HUES6 (cell line): ENCODE measurements around the gene COA5.
"Not testable (repeated sequence)": the region's sequence is repeated elsewhere in the genome, so short reads cannot be mapped to it uniquely, and the experiment has no call there.

ENCODE experiments used
- H3K27ac ChIP-seq: 2 replicates; pipeline ENCODE4 v1.7.0; 2013; ENCODE audit warnings: low read depth, mild to moderate bottlenecking, low read length, inconsistent platforms
- H3K27me3 ChIP-seq: 2 replicates; pipeline ENCODE4 v1.6.1; 2013; ENCODE audit warnings: low read length; ENCODE audit not compliant: control insufficient read depth, insufficient read depth
- H3K36me3 ChIP-seq: 2 replicates; pipeline ENCODE4 v1.6.1; 2013; ENCODE audit warnings: low read length; ENCODE audit not compliant: control insufficient read depth, insufficient read depth
- H3K4me1 ChIP-seq: 2 replicates; pipeline ENCODE4 v1.6.1; 2013; ENCODE audit warnings: low read length; ENCODE audit not compliant: control insufficient read depth, insufficient read depth
- H3K4me3 ChIP-seq: 2 replicates; pipeline ENCODE4 v1.5.1; 2013; ENCODE audit warnings: low read depth, low read length
- H3K9ac ChIP-seq: one replicate; pipeline ENCODE4 v1.6.1; 2013; ENCODE audit warnings: mild to moderate bottlenecking, low read length
- H3K9me3 ChIP-seq: 2 replicates; pipeline ENCODE4 v1.6.1; 2013; ENCODE audit warnings: low read depth, low read length; ENCODE audit not compliant: control insufficient read depth, insufficient read depth

Gene COA5

DNA sequence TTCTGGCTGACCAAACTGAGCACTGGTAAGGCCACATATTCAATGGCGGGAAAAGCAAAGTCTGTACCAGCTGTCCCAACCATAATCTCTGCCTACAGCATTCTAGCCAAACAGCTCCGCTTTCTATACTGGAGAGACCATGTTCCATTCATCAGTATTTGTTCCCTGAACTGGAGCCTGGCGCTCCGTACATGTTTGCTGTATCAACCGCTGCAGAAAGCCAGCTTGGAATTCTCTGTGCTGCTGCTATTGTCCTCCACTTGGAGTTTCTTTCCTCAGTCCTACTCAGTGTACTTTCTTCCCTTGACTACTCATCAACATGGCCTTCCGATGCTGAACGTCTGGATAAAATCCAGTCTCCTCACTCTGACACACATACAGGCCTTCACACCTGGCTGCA lies 1.9 kb downstream of the COA5 start:
- Histone ChIP-seq H3K4me1 (peaks cover 7% of the 10 kb centered on the region), H3K9ac (no peak overlapping the region), H3K27ac (no peak overlapping the region), H3K9me3 (no peaks in the 10 kb centered on the region), H3K36me3 (peaks cover 32% of the 10 kb centered on the region), H3K27me3 (no peaks in the 10 kb centered on the region), H3K4me3 (no peak overlapping the region)

DNA sequence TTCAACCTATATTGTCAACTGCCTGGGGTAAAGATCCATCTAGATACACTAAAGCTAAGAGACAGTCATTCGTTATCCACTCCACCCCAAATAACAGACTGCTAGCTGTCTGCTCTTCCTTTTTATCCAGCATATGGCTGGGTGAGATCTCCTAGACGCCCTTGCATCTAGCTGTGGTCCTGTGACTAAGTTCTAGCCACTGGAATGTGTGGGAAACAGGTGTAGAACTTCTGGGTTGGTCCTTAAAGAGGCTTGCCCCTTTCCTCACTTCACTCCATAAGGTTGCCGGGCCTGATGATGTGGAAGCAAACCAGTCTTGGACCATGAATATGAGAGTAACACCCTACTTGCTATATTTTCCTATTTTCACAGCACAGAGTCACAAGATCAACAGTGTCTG lies 3.2 kb downstream of the COA5 start:
- Histone ChIP-seq H3K36me3 (peaks cover 27% of the 10 kb centered on the region), H3K27ac (no peak overlapping the region), H3K9ac (no peak overlapping the region), H3K27me3 (no peaks in the 10 kb centered on the region), H3K4me1 (peaks cover 7% of the 10 kb centered on the region; the same call in 1 of the 2 replicates), H3K9me3 (no peaks in the 10 kb centered on the region), H3K4me3 (no peak overlapping the region)

DNA sequence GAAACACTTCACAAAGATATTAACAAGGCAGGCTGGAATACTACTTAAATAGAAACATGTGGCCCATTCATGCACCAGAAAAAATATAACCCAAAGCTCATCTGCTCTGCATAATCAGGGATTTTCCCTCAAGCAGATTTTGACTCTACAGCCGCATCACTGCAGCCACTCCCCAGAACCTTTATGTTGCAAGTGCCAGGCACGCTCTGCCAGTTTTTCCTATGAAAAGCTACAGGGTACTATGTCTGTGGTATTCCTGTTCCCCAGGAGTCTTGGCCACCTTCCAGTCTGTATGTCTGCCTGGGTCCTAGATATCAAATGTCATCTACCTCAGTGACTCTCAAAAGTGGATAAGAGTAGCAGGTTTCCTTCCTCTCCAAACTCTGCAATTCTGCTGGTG lies 3.8 kb downstream of the COA5 start:
- no peak overlapping the region for H3K4me3 ChIP-seq
- H3K9me3 ChIP-seq = no peaks in the 10 kb centered on the region
- H3K27me3 ChIP-seq = no peaks in the 10 kb centered on the region
- peaks cover 33% of the 10 kb centered on the region for H3K36me3 ChIP-seq
- H3K9ac ChIP-seq = no peak overlapping the region
- H3K4me1 ChIP-seq = peaks cover 7% of the 10 kb centered on the region; the same call in 1 of the 2 replicates
- no peak overlapping the region for H3K27ac ChIP-seq

DNA sequence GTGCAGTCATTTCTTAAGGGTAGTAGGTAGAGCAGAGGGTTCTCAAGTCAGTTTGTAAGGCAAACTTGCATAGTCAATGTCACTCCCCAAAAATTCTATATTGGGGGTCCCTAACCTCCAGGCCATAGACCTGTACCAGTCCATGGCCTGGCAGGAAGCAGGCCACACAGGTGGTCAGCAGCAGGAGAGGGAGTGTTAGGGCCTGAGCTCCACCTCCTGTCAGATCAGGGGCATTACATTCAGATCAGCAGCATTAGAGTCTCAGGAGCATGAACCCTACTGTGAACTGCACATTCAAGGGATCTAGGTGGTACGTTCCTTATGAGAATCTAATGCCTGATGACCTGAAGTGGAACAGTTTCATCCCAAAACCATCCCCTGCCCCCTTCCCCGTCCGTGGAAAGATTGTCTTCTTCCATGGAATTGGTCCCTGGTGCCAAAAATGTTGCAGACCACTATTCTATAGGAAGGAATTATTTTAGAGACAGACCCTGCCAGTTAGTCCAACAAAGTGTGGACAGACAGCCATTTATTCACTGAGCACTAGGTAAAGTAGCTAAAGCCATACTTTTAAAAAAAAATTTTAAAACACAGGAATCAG lies 6.7 kb downstream of the COA5 start:
- Histone ChIP-seq H3K4me1 (no peaks in the 10 kb centered on the region), H3K4me3 (no peak overlapping the region), H3K9me3 (no peaks in the 10 kb centered on the region), H3K27ac (no peak overlapping the region), H3K9ac (no peak overlapping the region), H3K27me3 (no peaks in the 10 kb centered on the region), H3K36me3 (peaks cover 51% of the 10 kb centered on the region)

DNA sequence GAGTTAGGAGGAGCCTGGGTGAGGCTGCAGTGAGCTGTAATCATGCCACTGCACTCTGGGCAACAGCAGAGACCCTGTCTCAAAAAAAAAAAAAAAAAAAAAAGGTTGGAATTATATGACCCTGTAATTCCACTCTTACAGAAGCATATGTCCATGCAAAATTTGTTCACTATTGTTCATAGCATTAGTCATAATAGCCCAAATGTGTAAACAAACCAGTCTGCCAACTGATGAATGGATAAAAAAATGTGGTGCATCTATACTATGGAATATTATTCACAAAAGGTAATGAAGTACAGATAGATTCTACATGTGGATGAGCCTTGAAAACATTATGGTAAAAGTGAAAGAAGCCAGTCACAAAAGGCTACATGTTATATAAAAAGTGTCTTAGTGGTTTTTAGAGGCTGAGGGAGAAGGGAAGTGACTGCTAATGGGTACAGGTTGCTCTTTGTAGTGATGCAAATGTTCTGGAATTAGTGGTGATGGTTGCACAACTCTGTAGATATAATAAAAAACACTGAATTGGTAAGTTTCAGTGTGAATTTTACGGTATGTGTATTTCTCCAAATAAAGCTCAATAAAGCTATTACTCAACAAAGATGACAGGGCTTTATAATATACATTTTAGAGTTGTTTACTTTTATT lies 9.4 kb downstream of the COA5 start:
- no peak overlapping the region for H3K27ac ChIP-seq
- H3K9ac ChIP-seq = no peak overlapping the region
- H3K36me3 ChIP-seq = peaks cover 51% of the 10 kb centered on the region
- no peaks in the 10 kb centered on the region for H3K27me3 ChIP-seq
- H3K4me1 ChIP-seq = no peaks in the 10 kb centered on the region
- H3K4me3 ChIP-seq = no peak overlapping the region
- peaks cover 3% of the 10 kb centered on the region; the same call in 1 of the 2 replicates for H3K9me3 ChIP-seq

DNA sequence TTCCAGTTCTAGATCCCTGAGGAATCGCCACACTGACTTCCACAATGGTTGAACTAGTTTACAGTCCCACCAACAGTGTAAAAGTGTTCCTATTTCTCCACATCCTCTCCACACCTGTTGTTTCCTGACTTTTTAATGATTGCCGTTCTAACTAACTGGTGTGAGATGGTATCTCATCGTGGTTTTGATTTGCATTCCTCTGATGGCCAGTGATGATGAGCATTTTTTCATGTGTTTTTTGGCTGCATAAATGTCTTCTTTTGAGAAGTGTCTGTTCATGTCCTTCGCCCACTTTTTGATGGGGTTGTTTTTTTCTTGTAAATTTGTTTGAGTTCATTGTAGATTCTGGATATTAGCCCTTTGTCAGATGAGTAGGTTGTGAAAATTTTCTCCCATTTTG lies 13.6 kb downstream of the COA5 start:
- H3K9ac ChIP-seq, H3K27me3 ChIP-seq, H3K27ac ChIP-seq, H3K9me3 ChIP-seq, H3K4me3 ChIP-seq, H3K4me1 ChIP-seq: not testable (repeated sequence)
- H3K36me3 ChIP-seq = peaks cover 23% of the 10 kb centered on the region

DNA sequence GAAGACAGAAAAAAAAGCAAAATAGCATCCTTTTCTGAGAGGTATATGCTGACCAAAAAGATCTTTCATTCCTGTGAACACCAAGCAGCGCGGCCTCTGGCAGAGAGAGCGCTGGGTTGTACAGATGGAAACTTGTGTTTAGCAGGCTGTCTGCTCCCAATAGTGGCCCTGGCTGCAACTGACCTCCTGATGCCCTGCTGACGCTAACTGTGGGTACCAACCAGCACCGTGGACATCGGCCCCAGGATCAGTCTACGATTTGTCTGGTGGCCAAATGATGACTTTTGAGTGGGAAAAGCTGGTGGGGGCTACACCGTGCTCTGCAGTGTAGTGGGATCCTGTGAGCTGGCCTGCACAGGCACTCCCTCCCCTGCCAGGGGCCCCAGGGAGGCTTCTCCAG lies 15.7 kb downstream of the COA5 start:
- Histone ChIP-seq H3K4me3 (no peak overlapping the region), H3K36me3 (peaks cover 7% of the 10 kb centered on the region), H3K27ac (no peak overlapping the region), H3K4me1 (no peaks in the 10 kb centered on the region), H3K27me3 (no peaks in the 10 kb centered on the region), H3K9ac (no peak overlapping the region), H3K9me3 (peaks cover 3% of the 10 kb centered on the region; the same call in 1 of the 2 replicates)

DNA sequence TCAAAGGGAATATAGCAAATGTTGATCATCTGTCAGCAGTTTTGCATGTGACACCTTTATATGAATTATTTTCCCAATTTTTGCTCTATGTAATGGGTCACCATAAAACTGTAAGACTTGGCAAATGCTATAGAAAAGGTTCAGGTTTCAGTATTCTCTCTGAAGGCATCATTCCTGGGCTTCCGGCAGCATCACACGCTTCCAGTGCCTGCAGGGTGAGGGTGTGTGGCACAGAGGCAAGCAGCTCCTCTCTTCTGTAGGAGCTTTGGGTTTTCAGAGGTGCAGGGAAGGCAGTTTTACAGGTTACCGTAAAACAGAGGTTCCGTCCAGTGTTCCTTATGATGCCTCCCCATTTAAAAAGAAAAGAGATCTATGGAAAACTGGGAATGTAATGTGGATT lies 18.8 kb downstream of the COA5 start:
- Histone ChIP-seq H3K4me3 (no peak overlapping the region), H3K27me3 (no peaks in the 10 kb centered on the region), H3K27ac (no peak overlapping the region), H3K9ac (no peak overlapping the region), H3K4me1 (no peaks in the 10 kb centered on the region), H3K36me3 (peaks cover 8% of the 10 kb centered on the region; the same call in 1 of the 2 replicates), H3K9me3 (peaks cover 3% of the 10 kb centered on the region; the same call in 1 of the 2 replicates)

DNA sequence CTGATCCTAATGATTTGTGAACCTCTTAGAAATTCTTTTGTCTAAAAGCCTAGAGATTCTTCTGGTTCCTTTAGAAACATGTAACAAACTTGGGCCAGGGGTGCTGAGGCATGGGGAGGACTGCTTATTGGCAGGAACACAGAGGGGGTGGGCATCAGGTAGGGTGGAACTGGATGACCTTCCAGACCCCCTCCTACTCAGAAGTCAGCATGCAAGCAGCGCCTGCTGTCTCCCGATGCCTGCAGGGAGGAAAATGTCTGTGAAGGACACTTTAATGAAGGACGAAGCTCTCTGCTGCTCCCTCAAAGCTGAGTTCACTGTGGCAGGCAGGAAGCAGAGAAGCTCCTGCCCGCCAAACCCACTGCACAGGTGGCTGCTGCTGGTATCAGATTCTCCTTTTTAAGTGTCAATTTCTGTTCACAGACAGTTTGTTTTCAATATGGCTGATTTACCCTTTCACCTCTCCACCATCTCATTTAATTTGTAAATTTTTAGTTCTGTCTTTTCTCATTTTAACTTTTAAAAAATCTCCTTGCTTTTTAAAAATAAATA lies 19.4 kb downstream of the COA5 start:
- Histone ChIP-seq H3K27me3 (no peaks in the 10 kb centered on the region), H3K36me3 (peaks cover 9% of the 10 kb centered on the region), H3K9ac (no peak overlapping the region), H3K9me3 (peaks cover under 1% of the 10 kb centered on the region; the same call in 1 of the 2 replicates), H3K27ac (no peak overlapping the region), H3K4me3 (no peak overlapping the region), H3K4me1 (no peaks in the 10 kb centered on the region)

DNA sequence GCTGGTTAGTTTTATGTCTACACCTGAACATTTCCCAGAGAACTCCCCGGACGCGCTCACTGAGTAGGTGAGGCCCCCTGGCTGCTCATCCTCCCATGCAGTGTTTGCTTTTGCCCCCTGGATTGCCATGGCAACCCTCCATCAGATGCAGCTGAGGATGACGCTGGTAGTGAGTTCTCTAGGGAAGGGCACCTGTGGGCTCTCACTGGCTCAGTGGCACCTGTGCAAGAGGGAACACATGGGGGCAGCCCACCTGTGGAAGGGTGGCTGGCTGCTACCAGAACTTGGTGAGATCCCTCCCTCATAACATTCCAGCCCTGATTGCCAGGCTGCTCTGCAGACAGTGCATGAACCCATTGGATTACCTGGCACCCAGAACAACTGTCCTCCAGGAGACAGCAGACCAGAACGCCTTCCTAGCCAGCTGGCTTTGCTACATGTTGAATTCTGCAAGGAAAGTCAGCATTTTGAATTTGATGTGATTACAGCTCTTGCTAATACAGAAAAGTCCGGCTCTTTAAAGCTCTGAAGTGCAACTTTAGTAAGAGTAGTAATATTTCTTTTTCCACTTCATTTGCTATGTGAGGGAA lies 21.7 kb downstream of the COA5 start:
- Histone ChIP-seq H3K27ac (no peak overlapping the region), H3K9me3 (no peaks in the 10 kb centered on the region), H3K27me3 (no peaks in the 10 kb centered on the region), H3K4me3 (no peak overlapping the region), H3K9ac (no peak overlapping the region), H3K4me1 (no peaks in the 10 kb centered on the region), H3K36me3 (peaks cover 25% of the 10 kb centered on the region)

DNA sequence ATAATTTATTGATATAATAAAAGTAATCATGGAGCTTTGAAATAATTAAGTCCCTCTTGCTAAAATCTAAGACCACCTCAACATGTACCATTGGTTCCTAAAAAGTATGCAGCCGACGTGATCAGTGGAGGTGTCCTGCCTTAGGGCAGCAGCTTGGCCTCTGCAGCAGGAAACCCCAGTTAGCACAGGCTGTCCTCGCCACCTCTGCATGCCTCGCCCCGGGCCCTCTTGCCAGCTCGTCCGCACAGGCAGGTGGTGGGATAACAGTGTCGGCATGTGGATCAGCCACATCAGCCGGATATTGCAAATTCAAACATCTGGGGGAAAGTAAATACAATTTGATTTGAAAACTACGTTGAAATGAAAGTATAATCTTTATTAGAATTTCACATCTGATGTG lies 22.9 kb downstream of the COA5 start:
- H3K9ac ChIP-seq = no peak overlapping the region
- no peaks in the 10 kb centered on the region for H3K27me3 ChIP-seq
- H3K4me1 ChIP-seq = no peaks in the 10 kb centered on the region
- no peak overlapping the region for H3K27ac ChIP-seq
- no peak overlapping the region for H3K4me3 ChIP-seq
- no peaks in the 10 kb centered on the region for H3K9me3 ChIP-seq
- H3K36me3 ChIP-seq = peaks cover 24% of the 10 kb centered on the region
